GM19452 (cell line): ENCODE measurements around the gene ELAVL1.

Experiments
- ATAC-seq: cut with Tn5 transposase; IDR thresholded peaks from one replicate; pipeline ENCODE4 v1.9.1; 2021; ENCODE audit not compliant: unreplicated experiment

ELAVL1 gene

DNA sequence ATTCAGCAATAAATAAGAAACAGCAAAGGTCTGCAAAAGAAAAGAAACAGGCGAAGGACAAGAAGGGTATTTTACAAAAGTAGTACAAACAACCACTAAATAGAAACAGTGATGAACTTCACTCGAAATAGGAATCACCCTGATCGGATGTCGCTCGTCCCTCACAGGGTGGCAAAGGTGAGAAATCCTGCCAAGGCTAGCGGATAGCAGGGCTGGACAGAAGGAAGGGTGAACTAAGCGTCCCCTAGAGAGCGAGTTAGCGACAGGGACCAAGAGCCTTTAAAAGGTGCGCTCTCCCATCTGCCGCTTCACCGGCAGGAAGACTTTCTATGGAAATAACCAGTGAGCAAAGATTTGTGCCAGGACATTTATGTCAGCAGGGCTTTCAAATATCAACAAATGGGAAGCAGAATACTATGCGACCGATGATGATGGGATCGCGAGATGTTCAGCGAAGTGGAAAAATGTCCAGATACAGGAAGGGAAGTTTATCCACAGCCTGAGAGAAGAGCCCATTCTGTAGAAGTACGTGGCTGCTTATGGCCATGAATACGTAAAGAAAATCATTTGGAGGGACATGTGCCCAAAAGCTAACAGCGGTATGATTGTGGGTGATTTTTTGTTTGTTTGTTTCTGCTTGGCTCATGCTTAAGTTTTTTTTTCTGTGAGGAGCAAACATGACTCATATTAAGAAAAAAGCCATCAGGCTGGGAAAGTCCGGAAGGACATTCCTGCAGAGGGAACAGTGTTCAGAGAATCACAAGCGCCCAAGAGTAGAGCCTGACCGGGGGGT, 18.9 kb downstream of the ELAVL1 start:
- no peak for ATAC-seq

- ATAC-seq: no peak
These were observed 19.9 kb downstream of the ELAVL1 start for GRCh38 chr19:7985481-7985911.

- ATAC-seq: no peak
These were observed 21.2 kb downstream of the ELAVL1 start for GRCh38 chr19:7983995-7984837.

DNA sequence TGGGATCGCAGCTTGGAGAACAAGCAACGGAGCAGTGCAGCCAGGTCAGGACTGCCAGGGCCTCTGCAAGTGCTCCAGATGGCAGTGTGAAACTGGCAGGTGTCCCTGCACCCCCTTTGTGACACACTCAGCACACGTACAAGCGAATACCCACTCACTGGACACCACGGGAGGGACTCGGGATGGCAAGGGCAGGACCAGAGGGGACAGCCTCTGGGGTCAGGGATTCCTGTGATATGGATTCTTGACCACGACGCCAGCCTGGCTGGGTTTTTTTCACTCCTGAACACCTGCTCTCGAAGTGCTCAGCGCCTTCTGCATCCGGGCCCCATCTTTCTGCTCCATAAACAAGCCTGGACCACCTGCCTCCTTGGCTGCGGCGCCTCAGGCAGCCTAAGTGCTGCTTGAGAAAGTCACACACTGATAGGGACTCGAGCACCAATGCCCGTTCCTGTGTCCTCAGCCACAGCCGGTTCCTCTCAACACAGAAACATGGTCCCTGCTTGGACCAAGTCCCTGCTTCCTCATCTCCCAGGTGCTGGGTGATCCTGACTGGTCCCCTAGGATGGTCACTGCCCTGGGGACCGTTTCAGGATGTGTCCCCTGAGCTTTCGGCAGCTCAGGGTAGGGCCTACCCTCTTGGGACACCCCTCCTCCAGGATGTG, 22.0 kb downstream of the ELAVL1 start:
- no peak for ATAC-seq

GRCh38 chr19:7982651-7983099, 22.8 kb downstream of the ELAVL1 start:
- ATAC-seq: no peak

GRCh38 chr19:7982103-7982502, 23.3 kb downstream of the ELAVL1 start:
- ATAC-seq: no peak

DNA sequence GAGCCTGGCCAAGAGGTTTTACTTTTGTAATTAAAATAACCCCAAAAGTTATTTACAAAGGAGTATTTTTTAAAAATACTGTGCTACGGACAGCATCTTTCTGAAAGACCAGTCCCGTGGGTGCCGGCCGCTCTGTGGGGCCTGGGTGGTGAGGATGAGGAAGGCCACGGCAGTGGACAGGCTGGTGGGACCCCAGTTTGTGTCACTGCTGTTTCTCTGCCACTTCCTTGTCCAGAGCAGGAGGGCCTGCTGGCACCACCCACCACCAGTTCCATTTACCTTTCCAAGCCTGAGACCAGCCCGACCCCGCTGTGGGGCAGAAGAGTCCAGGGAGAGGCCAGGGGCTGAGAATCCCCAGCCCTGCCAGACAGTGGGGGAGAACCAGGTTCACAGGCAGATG, 23.8 kb downstream of the ELAVL1 start:
- no peak for ATAC-seq

GRCh38 chr19:7981199-7981598, 24.2 kb downstream of the ELAVL1 start:
- ATAC-seq: no peak

DNA sequence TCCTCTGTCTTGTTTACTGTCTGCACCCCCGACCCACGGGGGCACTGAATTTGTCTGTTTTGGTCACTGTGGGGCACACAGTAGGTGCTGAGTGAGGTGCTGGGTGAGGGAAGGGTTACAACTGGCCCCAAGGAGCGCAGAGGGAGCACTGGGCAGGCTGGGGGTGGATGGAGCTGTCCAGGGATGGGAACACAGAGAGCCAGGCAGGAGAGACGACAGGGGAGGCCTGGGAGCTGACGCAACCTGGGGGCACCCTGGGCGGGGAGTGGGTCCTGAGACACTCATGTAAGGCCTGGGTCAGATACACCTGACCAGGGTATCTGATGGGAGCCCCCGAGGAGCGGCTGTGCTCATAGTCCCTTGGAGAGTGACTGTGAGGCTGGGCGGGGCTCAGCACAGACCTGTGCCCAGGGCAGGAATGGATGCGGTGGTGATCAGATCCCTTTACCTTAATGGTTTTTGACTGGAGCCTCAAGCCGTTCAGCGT, 24.8 kb downstream of the ELAVL1 start:
- no peak for ATAC-seq

DNA sequence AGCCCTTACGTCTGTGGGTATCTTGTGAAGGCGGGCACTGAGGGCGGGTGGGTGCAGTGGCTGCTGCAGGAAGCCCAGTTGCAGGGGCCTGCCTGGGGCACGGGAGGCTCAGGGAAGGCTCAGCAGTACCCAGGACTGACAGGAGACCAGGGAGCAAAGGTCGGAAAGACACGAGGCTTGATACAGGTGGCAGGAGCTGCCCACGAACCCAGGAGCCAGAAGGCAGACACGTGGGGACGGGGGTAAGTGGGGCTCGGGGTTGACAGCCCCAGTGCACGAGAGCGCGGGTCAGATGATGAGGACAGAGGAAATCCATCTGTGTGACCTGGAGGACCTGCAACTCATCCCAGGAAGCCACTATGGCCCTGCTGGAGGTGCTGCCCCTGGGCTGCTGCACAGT, 25.3 kb downstream of the ELAVL1 start:
- ATAC-seq: no peak

DNA sequence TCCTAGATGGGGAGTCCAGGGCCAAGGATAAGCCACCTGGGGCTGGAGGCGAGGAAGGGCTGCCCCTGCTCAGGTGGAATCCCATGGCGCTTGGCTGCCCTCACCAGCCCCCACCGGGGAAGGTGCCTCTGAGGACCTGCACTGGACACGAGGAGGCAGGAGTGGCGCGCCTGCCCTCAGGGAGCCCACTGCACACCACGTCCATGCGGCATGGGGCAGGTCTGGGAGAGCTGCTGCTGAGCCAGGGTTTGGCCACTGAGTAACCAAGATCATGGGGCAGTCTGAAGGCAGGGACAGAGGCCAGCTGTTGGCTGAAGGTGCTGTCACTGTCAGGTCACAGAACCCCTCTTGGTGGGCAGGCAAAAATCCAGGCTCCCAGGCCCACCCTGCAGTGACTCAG, 25.9 kb downstream of the ELAVL1 start:
- no peak for ATAC-seq

DNA sequence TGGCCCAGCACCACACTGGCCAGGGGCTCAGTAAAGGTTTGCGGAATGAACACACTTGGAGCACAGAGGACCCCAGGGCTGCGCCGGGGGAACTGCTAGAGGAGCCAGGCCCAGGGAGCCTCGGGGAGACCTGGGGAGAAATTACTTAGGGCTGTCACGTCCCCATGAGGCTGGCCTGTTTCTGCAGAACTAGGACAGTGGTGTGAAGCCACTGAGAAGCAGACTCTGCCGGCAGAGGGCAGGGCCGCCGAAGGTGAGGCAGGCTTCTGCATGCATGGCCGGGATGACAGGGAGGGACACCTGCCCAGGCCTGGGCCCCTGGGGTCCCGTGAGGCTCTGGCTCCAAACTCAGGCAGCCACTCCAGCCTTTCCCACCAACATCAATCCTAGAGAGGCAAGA, 26.4 kb downstream of the ELAVL1 start:
- ATAC-seq: no peak

- no peak for ATAC-seq
These were observed 27.1 kb downstream of the ELAVL1 start for GRCh38 chr19:7978179-7978825.

DNA sequence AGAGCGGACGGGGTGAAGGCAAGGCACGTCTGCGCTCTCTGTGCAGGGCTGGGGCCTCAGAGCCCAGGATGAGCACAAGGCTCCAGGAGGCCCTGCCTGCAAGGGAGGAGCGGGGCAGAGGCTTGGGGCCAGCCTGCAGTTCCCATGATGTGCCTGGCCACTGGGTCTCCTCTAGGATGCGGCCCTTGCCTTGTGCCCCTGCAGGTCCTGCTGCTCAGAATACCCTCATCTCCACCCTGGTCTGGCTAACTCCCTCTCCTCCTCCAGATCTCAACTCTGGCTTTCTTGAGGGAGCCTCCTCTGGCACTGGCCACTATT, 27.8 kb downstream of the ELAVL1 start:
- no peak for ATAC-seq

GRCh38 chr19:7977021-7977722, 28.3 kb downstream of the ELAVL1 start:
- ATAC-seq: no peak

GRCh38 chr19:7976461-7976860, 29.0 kb downstream of the ELAVL1 start:
- ATAC-seq: no peak

- no peak for ATAC-seq
These were observed 30.4 kb downstream of the ELAVL1 start for GRCh38 chr19:7975037-7975436.

DNA sequence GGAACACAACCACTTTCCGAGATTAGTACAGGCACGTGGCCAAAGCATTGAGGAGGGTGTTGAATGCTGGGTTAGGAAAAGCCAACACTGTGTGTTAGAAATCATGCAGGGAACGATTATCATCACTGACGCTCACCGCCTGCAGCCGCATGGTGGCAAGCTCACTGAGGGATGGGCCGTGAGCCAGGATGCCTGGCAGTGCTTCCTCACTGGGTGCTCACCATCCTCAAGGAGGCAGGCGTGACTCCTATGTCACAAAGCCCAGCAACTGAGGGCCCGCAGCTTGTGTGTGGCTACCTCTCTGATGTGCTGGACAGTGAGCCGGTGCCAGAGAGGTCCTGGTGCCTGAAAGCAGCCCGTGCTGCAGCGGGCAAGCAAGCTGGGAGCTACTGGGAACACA, 31.6 kb downstream of the ELAVL1 start:
- ATAC-seq: no peak

GRCh38 chr19:7971553-7972520, 33.6 kb downstream of the ELAVL1 start:
- ATAC-seq: no peak
